GOT3 (cell line): ENCODE measurements around the gene DYNLT4.
A peak's percentile ranks its signal among the peaks of the same experiment; 100 is the strongest.
"Not testable (repeated sequence)": the region's sequence is repeated elsewhere in the genome, so short reads cannot be mapped to it uniquely, and the experiment has no call there.

Experiments used
- DNase-seq: peaks from one replicate; lab custom pipeline; 2025; ENCODE audit warnings: mixed read lengths; lab: John Stamatoyannopoulos, UW

Gene DYNLT4

DNA sequence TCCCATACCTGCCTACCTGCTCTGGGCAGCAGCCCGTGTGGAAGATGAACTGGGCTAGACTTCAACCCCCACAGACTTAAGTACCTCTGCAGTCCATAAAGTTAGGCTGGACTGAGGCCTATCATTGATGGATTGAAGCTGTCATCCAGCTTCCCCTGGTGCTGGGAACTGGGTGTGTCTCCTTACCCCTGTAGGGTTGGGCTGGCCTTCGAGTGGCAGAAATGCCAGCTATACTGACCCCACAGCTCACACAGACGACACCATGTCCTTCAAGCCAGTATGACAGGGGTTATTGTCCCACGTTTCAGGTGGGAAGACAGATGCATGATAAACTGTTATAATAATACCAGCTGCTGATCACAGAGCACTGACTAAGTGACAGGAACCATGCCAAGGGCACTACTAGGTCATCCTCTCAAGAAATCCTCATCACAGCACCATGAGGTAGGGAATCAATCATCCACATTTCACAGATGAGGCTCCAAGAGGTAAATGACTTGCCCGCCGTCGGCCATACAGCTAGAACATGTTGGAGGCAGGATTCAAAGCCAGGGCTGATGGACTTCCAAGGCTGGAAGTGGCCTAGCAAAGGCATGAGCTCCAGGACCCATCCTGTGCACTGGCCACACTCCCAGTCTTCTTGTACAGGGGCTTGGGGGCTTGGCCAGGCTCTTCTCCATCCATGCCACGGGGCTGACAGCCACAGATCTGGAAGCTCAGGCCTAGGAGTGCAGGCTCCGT is 18.9 kb downstream of the DYNLT4 start, which contains the start of gene BEST4:
BEST4 (minus strand) TSS at position 51 of the 741 bp plus-strand sequence. CDS start 465 bp downstream, outside the sequence.
- DNase-seq, result no peak

DNA sequence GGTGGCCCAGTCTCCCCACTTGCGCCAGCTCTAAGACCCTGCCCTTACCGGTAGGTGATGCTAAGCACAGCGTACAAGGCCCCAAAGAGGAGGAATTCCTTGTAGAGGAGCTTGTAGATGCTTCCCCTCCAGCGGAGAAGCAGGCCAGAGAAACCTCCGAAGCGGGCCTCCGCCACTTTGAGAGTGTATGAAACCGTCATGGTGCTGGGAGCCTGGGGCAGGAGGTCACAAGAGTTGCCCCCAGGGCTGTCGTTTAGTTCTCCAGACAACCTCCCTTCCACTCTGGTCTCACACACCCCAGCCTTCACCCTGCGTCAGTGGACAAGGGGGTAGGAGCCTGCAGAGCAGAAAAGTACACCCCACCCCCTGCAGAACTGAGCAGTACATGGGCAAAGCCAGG is 19.6 kb downstream of the DYNLT4 start:
- no peak for DNase-seq

DNA sequence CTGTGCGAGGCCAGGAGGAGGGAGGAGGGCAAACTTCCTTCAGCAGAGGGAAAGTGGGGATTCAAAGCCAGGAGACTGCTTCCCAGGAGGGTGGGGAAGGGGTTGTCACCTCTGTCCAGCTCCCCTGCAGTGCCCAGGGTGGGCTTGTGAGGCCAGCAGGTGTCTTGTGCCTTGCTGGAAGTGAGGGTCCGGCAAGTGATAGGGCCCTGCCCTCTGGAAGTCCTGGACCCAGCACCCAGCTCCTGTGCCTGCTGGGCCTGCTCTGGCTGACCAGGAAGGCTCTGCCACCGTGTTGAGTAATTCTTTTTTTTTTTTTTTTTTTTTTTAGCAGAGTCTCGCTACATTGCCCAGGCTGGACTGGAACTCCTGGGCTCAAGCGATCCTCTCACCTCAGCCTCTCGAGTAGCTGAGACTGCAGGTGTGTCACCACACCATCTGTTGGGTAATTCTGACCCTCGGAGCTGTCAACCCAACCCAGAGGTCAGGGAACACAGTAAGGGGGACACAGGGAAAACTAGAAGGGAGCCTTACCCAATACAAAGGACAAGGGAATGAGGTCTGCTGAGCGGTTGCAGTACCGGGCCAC is 20.2 kb downstream of the DYNLT4 start:
- DNase-seq, result no peak

DNA sequence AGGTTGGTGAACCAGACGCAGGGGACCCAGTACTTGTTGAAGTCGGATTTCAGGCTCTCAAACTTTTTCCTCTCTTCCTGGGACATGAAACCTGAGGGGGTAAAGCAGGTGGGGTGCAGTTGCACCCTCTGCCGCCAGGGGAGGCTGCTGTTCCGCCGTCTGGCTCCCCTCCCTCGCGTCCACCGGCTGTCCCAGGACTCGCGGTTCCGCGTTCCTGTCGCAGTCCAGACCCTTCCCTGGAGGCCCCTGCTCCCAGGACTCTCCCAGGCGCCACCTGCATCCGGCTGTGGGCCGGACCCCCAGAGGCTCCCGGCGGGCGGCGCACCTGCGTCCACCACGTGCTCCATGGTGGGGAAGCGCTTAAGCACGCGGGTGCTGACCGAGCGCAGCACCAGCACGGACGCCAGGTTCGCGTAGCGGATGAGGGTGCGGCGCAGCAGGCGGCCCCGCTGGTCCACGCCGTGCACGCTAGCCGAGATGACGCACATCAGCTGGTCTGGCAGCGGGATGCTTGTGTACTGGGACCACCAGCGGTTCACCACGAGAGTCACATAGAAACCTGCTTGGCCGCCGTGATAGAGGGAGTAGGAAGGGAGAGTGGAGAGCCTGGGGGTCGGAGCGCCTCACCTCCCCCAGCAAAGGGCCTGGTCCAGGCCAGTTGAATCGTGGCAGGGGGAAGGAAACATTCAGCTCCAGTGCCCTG is 20.9 kb downstream of the DYNLT4 start:
- no peak for DNase-seq

DNA sequence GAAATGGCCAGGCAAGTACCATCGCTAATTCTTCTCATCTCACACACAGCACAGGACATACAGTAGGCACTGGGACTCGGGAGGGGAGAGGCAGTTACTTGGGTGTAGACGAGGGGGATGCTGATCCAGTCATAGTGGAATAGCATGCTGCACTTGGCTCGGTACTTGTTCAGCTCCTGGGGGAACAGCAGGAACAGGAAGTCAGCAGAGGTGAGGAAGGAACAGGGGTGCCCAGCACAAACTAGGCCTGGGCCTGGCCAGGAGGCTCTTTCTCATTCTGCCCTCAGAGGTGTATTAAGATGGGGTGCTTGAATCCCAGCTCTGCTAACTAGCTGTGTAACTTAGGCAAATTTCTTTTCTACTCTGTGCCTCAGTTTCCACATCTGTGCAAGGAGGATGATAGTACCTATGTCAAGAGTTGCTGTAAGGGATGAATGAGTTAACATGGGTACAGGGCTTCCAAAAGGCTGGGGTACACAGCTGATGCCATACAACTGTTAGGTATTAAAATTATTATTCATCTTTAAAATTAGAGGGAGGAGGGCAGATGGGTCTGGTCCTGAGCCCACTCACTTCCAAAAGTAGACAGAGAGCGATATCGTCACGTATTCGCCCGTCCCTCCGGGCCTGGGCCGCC is 21.5 kb downstream of the DYNLT4 start:
- DNase-seq, result no peak

DNA sequence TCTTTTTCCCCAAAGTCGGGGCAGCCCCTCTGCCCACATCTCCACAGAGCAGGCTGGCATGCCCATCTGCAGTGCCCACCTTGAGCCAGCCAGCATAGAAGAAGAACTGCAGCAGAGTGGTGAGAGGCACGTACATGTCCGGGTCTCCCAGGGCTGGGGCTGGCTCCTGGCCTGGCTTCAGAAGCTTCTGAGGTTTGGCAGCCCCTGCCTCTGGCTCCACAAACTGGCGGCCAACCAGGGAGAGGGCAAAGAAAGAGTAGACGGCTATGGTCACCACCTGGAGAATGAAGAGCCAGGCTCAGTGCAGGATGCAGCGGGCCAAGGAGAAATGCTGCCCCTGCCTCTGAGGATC is 22.1 kb downstream of the DYNLT4 start:
- DNase-seq, result no peak

DNA sequence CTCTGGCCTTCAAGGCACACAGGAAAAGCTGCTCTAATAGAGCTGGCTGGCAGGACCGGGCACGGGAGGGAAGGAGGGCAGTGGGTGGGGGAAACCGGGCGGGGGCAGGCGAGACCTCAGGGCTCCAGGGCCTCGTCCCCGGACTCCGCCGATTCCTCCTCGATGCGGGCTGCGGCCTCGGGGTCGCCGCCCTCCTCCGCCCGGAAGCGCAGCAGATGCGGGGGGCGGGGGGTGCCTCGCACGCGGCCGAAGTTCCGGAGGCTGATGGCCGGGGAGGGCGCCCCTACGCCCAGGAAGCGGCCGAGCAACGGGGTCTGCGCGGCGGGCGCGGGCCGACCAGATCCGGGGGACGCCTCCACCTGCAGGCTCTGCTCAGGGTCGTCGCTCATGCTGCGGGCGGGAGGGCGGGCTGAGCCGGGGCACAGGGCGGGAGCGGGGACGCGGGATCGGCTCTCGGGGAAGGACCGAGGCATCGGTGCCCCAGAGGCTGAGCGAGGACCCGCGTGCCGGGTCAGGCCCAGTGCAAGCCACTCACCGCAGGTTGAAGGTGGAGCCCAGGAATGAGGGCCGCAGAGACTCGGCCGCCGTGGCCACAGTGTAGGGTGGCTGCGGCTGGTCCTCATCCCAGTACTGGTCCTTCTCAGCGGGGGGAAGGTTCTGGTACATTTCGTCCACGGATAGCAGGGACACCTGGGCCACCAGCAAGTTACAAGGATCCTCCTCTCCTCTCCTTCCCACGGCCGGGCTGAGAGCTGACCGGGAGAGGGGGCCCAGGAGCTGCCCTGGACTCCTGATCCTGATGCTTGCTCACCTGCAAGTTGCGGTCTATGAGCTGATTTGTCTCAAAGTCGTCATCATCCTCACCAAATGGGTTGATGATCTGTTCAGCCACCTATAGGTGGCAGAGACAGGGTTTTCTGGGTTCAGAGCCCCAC is 22.8 kb downstream of the DYNLT4 start:
- no peak for DNase-seq

DNA sequence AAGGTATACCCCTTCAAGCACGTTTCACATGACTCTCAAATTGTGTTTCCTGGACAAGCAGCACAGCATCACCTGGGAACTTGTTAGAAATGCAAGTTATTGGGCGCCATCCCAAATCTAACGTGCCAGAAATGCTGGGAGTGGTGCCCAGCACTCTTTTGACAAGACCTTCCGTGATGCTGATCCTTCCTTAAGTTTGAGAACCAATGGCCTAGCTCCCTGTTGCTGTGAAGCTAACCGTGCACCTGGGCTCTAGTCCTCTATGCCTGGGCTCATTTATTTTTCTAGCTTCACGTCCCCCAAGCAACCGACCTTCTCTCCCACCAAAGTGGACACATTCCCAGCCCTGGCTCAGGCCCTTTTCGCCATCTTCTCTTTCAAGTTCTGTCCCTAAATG is 23.5 kb downstream of the DYNLT4 start:
- DNase-seq, result no peak

DNA sequence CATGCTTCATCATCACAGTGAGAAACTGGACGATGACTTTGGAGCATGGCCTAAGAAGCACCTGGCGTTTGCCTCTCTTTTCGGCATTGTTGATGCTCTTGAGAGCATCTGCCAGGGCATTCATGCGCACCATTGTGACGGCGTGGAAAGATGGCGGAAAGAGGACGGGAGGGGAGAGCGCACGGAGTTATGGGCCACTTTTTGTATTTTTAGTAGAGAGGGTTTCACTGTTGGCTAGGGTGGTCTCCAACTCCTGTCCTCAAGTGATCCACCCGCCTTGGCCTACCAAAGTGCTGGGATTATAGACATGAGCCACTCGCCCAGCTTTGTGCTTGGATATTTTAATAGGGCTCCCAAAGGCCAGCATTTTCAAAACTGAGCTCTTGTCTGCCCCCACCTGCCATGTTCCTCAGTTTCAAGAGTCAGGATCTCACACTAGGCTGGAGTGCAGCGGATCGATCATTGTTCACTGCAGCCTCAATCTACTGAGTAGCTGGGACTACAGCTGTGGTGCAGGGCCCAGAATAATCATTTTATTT is 26.5 kb downstream of the DYNLT4 start:
- DNase-seq, result no peak

DNA sequence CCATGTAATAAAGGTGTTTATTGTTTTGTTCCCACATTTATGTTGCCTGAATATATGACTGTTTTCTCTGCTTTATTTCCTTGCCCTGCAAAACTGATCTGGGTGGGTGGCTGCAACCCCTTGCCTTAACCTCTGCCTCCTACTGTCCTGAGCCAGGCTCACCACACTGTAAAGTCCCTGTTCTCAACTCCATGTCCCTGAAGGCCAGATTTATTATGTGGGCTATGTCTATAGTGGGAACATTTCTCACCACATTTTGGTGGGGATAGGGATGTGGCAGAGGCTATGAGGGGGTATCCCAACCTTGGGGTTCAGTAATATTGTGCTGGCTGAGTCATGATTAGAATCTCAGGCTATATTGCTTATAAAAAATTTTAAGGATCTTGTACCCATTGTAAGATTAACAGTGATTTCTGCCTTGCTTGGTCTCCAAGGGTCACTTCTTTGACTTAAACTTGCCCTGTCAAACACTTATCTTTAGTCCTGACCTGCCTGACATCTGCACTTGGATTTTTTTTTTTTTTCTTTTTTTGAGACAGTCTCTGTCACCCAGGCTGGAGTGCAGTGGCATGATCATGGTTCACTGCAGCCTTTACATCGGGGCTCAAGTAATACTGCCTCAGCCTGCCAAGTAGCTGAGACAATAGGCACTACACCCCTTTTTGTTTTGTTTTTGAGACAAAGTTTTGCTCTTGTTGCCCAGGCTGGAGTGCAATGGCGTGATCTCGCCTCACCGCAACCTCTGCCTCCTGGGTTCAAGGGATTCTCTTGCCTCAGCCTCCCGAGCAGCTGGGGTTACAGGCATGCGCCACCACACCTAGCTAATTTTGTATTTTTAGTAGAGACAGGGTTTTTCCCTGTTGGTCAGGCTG is 28.2 kb downstream of the DYNLT4 start:
- DNase-seq, result no peak

DNA sequence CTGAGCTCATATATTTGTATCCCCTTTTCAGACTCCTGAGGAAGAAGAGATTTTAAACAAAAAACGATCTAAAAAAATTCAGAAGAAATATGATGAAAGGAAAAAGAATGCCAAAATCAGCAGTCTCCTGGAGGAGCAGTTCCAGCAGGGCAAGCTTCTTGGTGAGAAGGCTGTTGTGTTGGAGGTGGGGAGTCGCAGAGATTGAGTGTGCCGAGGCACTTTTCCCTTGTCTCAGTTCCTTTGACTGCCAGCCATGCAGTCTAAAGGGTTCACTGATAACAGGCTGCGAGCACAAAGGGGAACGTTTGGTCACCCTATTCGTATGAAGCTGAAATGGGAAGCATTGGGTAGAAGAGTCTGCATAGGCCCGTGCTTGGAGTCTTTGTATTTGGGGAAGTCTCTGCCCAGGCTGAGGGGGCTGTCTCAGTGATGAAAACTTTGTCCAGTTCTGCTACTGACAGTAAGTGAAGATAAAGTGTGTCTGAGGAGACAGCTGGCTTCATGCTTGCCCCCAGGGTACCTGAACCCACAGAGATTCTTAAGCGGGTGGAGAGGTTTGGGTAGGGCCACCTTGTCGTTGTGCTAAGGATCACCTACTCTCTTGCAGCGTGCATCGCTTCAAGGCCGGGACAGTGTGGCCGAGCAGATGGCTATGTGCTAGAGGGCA is 29.0 kb downstream of the DYNLT4 start:
- DNase-seq, result no peak

DNA sequence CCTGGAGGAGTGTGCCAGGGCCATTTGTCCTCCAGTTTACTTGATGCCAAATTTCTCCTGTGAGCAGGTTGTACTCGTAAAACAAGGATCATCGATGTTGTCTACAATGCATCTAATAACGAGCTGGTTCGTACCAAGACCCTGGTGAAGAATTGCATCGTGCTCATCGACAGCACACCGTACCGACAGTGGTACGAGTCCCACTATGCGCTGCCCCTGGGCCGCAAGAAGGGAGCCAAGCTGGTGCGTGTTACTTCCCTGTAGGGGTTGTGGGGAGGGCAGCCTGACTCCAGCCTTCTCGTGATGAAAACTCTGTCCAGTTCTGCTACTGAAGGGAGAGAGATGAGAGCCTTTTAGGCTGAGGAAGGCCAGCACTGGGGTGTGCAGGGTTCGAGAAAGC is 29.6 kb downstream of the DYNLT4 start:
- DNase-seq, result no peak

DNA sequence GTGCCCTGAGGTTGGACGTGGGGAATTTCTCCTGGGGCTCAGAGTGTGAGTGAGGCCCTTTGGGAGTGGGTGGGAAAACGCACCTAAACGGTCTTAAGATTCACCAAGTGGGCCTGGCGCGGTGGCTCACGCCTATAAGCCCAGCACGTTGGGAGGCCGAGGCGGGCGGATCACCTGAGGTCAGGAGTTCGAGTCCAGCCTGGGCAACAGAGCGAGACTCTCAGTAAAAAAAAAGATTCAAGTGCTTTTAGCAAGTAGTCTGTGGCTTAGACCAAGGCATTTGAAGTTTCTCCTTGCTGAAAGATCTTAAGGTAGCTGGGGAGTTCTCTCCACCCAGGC is 30.5 kb downstream of the DYNLT4 start:
- DNase-seq, result no peak

DNA sequence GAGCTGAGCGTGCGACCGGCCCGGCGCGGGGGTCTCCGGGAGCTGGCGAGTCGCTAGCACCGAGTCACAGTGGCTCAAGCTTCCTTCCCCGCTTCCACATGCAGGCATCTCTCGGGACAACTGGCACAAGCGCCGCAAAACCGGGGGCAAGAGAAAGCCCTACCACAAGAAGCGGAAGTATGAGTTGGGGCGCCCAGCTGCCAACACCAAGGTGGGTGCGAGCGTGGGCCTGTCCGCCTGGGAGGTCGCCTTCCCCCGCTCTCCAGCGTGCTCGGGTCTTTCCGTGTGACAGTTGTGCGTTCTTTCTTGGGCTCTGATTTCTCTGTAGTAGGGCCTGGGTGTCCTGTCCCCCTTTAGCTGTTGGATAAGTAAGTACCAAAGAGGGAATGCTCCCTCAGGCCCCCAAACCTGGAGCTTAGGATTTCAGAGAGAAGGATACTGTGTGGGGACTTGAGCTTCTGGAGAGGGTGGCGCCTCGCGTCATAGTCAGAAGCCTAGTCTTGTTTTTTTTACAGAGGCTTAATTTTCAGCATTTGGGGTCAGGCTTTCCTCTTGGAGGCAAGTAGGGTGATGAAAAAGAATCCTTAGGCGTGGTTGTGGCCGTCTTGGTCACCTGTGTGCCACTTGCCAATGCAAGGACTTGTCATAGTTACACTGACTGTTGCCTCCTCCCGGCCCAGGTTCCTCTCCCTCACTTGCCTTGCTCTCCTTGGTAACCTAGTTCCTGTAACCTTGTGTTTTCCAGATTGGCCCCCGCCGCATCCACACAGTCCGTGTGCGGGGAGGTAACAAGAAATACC is 31.0 kb downstream of the DYNLT4 start:
- DNase-seq, result no peak

DNA sequence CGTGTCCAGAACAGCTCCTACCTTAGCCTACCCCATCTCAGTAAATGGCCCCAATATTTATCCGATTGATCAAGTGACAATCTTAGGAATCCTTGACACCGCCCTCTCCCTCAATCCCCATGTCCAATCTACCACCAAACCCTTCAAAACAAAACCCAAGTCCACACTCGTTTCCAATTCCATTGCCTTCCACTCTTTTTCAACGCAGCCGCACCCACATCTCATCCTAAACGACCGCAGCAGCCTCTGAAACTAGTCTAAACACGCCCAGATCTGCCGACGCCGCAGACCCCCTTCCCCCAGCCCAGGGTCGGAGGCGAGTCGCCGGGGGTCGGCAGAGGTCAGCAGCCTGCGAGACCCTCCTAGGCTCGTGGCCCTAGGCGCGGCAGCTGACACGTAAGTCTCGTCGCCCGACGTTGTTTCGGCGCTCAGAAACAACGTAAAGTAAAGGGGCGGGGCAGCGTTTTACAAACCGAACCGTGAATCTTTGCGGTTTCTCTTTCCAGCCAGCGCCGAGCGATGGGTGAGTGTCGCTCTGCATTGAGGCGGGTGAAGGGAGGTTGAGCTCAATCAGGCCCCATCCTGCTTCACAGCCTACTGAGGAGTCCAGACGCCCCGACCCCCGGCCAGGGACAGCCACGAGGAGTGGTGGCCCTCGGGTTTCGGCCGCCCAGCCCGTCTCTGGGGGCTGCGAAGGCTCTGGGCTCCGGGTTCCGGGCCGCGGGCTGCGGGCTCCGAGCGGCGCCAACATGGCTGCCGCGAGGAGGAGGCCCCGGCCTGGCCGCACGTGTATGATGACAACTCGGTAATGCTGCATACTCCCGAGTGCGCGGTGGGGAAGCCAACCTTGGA is 31.8 kb downstream of the DYNLT4 start, which contains the start of gene RPS8:
RPS8 (plus strand) TSS at position 463 of the 852 bp plus-strand sequence; CDS start at position 520, 57 bp downstream.
- DNase-seq, result peak; percentile 71

DNA sequence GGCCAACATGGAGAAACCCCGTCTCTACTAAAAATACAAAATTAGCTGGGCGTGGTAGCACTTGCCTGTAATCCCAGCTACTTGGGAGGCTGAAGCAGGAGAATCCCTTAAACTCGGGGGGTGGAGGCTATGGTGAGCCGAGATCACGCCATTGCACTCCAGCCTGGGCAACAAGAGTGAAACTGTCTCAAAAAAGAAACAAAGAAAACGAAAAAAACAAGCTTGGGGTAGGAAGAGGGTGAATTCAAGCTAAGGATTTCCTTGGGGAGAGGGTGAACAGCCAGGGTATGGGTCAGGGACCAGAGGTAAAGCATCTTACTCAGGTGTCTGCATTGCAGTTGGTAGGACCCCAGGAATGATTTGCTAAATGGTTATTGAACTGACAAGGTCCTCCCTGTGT is 40.7 kb downstream of the DYNLT4 start:
- DNase-seq, result not testable (repeated sequence)

DNA sequence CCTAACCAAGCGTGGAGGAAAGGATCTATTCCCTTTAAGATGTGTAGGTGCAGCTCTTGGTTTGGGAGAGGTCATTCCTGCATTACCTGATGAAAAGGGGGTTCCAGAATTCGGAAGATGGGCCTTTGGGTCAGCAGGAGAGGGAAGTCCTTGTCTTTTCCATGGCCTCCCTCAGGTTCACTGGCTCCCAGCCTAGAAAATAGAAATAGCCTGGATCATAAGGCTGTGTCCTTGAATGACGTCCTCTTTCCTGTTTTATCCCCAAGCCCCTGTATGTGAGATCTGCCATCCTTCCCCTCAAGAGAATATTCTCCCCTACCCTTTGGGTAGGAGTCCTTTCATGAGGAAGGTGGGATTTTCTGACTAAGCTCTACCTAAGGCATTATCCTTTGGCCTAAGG is 46.3 kb downstream of the DYNLT4 start:
- no peak for DNase-seq

DNA sequence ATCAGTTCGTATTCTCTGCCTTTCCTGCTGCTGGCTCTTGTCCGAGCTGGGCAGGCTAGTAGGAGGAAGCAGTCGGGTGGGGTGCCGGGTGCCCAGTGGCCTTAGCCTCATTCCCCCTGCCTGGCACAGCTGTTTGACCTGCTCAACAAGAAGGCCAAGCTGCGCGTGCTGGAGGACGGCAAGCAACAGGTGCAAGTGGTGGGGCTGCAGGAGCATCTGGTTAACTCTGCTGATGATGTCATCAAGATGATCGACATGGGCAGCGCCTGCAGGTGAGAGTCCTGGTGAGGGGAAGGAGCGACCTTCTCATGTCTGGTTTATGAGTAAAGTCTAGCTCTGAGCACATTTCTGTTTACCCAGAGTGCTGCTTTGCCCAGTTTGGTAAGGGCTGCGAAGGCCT is 48.1 kb downstream of the DYNLT4 start:
- DNase-seq, result no peak
